Measurements from ENCODE around the gene BRIP1.

GRCh38 chr17:61822326-61823285, 40.7 kb downstream of the BRIP1 start:
- TF ChIP-seq GATA3 (IDR thresholded peaks at IDR 0.05; ENCODE audit: low read depth, low read length) = no peak
- no peak for TF ChIP-seq GATA2 (IDR thresholded peaks at IDR 0.05; ENCODE audit: low read depth, low read length)
